Embryonic facial prominence (tissue), 1 donor: ENCODE data around the gene BICDL1.

Source experiments
- DNase-seq: peaks from one replicate; pipeline ENCODE4 v3.0.0-alpha.2; 2016; ENCODE audit errors: extremely low spot score

BICDL1 gene

DNA sequence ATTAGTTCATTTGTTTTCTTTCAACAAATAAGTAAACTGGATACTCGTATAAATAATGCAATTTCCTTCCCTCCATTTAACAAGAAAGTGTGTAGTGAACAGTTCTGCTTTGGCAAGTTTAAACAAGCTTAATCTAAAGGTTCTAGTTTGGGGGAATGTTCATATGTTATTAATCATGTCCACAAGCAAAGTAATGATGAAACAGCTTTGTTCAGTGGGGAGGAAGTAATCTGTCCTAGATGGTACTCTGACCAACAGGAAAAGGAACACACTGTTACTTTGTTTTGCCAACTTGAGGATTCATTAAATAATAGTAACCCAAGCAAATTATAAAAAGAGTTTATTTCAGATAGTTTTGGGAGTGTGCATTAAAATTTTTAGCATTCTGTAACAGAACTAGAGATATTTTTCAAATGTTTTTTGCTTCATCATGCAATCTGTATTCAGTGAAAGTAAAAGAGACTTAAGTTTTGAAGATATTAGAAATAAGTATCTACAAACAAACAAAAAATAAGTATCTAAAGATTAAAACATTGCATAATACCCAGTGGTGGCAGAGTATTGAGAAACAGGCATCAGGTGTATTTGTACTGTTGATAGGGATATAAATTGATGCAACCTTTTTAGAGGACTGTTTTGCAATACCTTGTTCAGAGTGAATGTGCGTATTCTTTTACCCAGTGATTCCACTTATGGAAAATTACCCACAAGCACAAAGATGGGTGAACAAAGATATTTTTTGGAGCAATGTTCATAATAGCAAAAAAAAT lies 66.4 kb downstream of the BICDL1 start:
- no peak for DNase-seq

DNA sequence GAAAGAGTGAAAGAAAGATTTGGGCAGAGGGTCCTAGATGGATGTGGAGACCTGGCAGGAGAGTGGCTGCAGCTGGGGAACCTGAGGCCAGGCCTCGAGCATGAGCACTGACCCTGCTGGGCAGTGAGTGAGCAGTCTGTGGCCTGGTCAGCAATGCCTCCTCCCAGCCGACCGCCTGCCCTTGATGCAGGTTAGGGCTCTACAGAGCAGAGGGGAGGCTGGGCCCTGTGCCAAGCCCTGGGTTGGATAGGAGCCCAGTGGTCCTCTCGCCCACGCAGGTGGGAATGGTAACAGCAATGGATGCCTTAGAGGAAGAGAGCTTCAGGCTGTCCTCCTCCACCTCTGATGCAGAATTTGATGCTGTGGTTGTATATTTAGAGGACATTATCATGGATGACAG lies 67.7 kb downstream of the BICDL1 start:
- no peak for DNase-seq

GRCh38 chr12:120060196-120060595 lies 71.2 kb downstream of the BICDL1 start:
- DNase-seq, result no peak

DNA sequence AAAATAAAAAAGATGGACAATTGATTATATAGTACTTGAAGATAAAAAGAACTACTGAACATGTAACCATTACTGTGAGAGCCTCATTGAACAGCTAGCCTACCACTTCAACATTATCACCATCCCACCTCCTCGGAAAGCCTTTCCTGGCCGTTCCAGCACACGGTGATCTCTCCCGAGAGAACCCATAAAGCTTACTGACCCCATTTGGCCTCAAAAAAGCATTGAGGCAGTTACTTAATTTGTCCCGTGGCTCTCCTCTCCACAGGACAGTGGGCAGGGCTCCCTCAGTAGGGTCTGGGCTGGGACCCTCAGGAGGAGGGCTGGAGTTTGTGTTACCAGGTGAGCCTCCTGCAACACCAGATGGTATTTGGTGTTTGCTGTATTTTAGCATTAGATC lies 71.7 kb downstream of the BICDL1 start:
- no peak for DNase-seq

GRCh38 chr12:120061575-120062214 lies 72.7 kb downstream of the BICDL1 start:
- no peak for DNase-seq

DNA sequence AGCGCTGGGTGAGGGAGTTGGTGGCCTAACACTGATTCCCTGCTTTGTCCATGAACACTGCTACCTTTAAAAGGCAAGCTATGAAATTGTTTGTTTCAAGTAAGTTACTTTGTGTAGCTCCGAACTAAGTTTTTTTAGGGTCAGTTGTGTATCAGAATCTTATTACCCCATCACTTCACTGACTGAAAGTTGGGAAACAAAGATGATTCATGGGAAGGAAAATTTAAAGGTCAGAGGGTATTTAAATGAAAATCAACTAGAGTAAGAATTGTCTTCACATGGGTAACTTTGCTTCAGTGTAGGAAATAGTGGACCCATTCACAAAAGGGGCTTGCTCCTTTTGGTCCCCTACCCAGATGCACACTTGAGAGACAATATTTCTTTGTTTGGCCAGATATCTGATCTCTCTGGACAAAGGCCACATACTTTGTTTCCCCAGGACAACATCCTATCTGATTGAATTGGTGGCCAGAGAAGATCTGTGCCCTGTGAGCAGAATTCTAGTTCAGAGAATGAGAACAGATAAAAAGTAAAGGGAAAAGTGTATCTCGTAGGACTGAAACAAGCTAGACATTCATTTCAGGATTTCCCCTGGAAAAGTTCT lies 74.0 kb downstream of the BICDL1 start:
- no peak for DNase-seq

GRCh38 chr12:120064054-120064940 lies 75.3 kb downstream of the BICDL1 start:
- DNase-seq, result no peak

- no peak for DNase-seq
Measured at GRCh38 chr12:120065472-120065871, 76.4 kb downstream of the BICDL1 start.

GRCh38 chr12:120066341-120066740 lies 77.3 kb downstream of the BICDL1 start:
- DNase-seq, result no peak

DNA sequence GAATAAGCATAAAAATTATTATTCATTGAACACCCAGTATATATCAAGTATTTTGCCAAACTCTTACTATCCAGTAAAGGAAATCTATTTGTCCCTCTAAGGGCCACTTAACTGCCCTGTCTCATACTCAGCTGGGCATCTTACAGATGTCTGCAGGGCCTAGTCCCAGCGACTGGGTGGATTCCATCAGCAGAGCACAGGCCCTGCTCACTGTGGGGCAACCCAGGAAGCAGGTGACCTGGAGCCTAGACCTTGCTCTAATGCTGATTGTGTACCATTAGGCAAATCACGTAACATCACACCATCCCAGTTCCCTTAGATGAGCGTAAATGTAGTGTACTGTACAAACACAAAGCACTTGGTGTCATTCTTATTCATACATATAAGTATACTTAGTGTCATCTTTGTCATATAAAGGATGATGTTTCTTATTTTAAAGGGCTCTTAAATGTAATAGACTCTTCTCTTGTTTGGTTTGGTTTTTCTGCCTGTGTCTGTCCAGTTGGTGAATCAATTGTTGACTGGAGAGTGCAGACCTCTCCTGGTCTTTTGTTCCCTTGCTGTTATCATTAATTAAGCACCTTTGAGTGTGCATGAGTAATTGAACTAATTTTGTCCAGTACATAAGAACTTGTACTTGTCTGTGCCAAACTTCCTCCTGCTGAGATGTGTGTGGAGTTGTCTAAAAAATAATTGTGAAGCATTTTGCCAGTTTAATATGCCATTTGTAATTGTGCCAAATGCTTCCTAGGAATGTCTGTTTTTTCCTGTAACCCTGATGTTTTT lies 78.2 kb downstream of the BICDL1 start:
- no peak for DNase-seq

DNA sequence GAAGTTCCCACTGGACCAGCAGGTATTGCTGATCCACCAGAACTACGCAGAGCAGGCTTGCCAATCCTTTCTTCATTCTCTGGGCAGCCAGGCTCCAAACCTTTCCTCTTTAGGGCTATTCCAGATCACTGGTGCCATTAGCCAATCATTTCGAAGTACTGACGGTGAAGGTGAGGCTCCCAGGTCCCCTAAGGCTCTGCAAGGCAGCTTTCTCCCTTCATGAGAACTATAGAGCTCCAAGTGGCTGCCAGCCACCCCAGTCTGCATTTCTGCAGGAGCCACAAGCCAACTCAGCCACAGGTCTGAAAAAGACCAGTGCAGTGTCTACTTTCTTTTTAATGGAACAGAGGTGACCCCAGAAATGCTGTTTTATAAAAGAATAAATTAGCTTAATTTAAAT lies 78.9 kb downstream of the BICDL1 start:
- no peak for DNase-seq

GRCh38 chr12:120069278-120069677 lies 80.2 kb downstream of the BICDL1 start:
- no peak for DNase-seq

DNA sequence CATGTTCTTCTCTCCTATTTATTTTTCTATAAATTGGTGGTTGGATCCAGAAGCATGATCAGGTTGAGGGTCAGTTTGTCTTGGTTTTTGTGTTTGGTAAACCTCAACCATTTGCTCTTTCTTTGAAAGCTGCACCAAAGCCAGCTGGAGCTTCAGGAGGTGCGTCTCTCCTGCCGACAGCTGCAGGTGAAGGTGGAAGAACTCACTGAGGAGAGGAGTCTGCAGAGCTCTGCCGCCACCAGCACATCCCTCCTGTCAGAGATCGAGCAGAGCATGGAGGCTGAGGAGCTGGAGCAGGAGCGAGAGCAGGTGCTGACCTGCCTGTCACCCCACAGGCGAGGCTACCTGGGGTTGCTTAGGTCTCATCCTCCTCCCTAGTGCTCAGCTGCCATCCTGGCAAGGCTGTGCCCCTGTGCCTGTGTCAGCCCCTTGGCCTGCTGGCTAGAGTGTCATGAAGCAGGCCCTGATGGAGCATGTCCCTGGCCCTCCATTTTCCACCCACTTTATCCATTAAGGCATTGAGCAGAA lies 82.5 kb downstream of the BICDL1 start:
- no peak for DNase-seq

DNA sequence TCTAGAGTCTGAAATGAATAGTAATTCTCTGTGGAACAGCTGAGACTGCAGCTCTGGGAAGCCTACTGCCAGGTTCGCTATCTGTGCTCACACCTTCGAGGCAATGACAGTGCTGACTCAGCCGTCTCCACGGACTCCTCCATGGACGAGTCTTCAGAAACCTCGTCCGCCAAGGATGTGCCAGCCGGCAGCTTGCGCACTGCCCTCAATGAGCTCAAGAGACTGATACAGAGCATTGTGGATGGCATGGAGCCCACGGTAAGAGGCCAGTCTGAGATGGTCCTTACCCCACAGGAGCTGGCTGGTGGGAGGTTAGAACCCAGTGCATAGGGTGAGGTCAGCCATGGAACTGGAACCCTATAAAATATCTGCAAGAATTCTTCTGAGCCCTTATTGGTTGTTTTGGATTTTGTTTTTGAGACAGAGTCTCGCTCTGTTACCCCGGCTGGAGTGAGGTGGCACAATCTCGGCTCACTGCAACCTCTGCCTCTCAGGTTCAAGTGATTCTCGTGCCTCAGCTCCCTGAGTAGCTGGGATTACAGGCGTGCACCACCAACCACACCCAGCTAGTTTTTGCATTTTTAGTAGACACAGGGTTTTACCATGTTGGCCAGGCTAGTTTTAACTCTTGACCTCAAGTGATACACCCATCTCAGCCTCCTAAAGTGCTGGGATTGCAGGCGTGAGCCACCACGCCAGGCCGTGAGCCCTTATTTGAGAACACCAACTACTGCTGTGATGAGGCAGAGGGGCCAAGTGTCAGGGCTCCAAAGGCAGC lies 83.6 kb downstream of the BICDL1 start:
- DNase-seq, result no peak

GRCh38 chr12:120075034-120075616 lies 86.1 kb downstream of the BICDL1 start:
- DNase-seq, result no peak

DNA sequence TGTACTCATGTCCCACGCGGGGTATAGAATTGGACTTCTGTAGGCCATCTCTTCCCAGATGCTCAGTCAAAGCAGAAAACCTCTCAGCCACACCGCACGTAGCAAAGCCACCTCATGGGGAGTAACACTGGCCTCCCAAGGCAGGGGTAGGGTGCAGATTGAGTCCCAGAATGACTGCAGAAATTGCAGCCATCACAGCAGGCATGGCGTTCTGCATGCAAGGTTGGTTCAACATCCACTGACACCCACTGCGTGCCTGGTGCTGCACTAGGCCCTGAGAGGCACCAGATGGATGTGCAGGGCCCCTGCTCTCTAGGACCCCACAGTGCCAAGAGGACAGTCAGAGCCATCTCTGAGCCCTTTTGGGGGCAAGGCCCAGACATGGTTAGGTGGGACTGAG lies 87.6 kb downstream of the BICDL1 start:
- no peak for DNase-seq

DNA sequence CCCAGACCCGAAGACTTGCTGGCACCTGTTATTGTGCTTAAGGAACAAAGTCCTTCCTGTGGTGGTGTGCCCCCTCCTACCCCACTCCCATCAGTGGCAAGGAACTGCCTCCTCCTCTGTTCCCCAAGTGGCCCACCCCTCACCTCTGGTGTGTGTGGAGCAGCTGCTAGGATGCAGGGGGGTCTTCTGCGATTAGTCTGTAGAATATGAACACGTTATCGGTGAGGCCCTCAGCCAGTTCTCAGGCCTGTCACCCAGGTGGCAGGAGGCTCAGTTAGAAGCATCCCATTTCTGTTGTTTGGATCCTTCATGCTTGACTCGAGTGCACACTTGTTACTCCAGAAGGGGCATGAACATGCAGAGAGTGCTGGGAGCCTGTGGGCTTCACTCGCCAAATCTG lies 88.2 kb downstream of the BICDL1 start:
- no peak for DNase-seq

DNA sequence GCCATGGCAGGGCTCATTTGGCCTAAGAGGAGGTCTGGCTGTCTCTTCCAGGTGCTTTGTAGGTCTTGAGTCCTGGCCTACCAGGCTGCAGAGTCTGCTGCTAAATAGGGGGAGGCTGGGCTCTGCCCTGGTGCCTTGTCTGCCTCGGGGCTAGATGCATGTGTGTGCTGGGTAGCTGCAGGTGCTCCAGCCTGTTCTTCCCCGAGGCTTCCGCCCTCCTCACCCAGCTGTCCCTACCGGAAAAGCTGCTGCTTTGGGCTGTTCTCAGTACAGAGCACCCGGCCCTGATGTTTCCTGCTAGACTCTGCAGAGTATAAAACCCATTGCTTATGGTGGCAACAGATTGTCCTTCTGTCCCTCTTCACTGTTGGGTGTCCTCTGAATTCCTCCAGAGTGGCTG lies 89.8 kb downstream of the BICDL1 start:
- DNase-seq, result no peak

GRCh38 chr12:120079411-120080400 lies 90.7 kb downstream of the BICDL1 start:
- no peak for DNase-seq
